SK-N-SH (cell line): ENCODE data around the gene OTUD5. TPM values are rescaled to one million over a fixed set of nuclear protein-coding genes. Genes with fewer than 3 reads are reported as not detected.
"Not testable (repeated sequence)": the region's sequence is repeated elsewhere in the genome, so short reads cannot be mapped to it uniquely, and the experiment has no call there.

Source experiments
- CTCF ChIA-PET: fragments of 300-600, 350-600 bp; formaldehyde crosslinking; extraction: SDS; loops from one replicate; lab custom pipeline; 2021; lab: Yijun Ruan, JAX
- POLR2A ChIA-PET: fragments of 350-600 bp; sonication (Branson Sonifier 250); formaldehyde crosslinking; extraction: SDS; loops from one replicate; lab custom pipeline; 2020; ENCODE audit warnings: antibody characterized with exemption, inconsistent platforms; lab: Yijun Ruan, JAX
- DNase-seq: peaks from one replicate; pipeline ENCODE4 v3.0.0; 2012
- H2AFZ ChIP-seq: fragments of 200-600 bp; sonication (generic); 2 replicates; pipeline ENCODE4 v1.8.1; 2016; ENCODE audit warnings: antibody characterized with exemption, mild to moderate bottlenecking, low read depth
- H3F3A ChIP-seq: fragments of 200-600 bp; sonication (generic); replicated peaks from 2 replicates; pipeline ENCODE3; 2016; ENCODE audit warnings: antibody characterized with exemption, mild to moderate bottlenecking; ENCODE audit not compliant: insufficient read depth
- H3K27ac ChIP-seq, 2 experiments: fragments of 200-500 bp in 1 of 2; fragments of 200-600 bp in 1 of 2; sonication (Bioruptor generic) in 1 of 2; sonication (generic), shearing (Covaris generic) in 1 of 2; 2 replicates each; pipeline versions ENCODE4 v1.5.1 to v1.6.1; 2014 to 2016; ENCODE audit warnings: low read depth in 2 of 2, inconsistent platforms in 1 of 2, low read length in 1 of 2, mild to moderate bottlenecking in 1 of 2, mixed read lengths in 1 of 2
- H3K27me3 ChIP-seq: fragments of 200-600 bp; sonication (generic), shearing (Covaris generic); 2 replicates; pipeline ENCODE4 v1.6.1; 2016; ENCODE audit warnings: mixed run types; ENCODE audit not compliant: insufficient read depth
- H3K36me3 ChIP-seq, 2 experiments: fragments of 200-500 bp in 1 of 2; fragments of 200-600 bp in 1 of 2; sonication (Bioruptor generic) in 1 of 2; sonication (generic) in 1 of 2; replicated peaks in 1 of 2; 2 replicates each; pipeline versions ENCODE3 to v1.5.1; 2014 to 2016; ENCODE audit warnings: low read length in 1 of 2, mild to moderate bottlenecking in 1 of 2; ENCODE audit not compliant: insufficient read depth in 2 of 2, control insufficient read depth in 1 of 2
- H3K4me1 ChIP-seq, 2 experiments: fragments of 200-500 bp in 1 of 2; fragments of 200-600 bp in 1 of 2; sonication (Bioruptor generic) in 1 of 2; sonication (generic), shearing (Covaris generic) in 1 of 2; 2 replicates each; pipeline versions ENCODE4 v1.5.1 to v1.6.1; 2014 to 2016; ENCODE audit warnings: low read depth in 1 of 2, low read length in 1 of 2, mixed run types in 1 of 2; ENCODE audit not compliant: insufficient read depth in 2 of 2, control insufficient read depth in 1 of 2
- H3K4me2 ChIP-seq: fragments of 200-600 bp; sonication (generic), shearing (Covaris generic); 2 replicates; pipeline ENCODE4 v1.6.1; 2017; ENCODE audit warnings: mixed run types
- H3K4me3 ChIP-seq, 2 experiments: fragments of 200-500 bp in 1 of 2; fragments of 200-600 bp in 1 of 2; sonication (Bioruptor generic) in 1 of 2; sonication (generic), shearing (Covaris generic) in 1 of 2; 2 replicates each; pipeline versions ENCODE4 v1.5.1 to v1.8.1; 2014 to 2016; ENCODE audit warnings: low read depth in 2 of 2, inconsistent platforms in 1 of 2, low read length in 1 of 2, mild to moderate bottlenecking in 1 of 2, mixed read lengths in 1 of 2, moderate library complexity in 1 of 2
- H3K79me2 ChIP-seq: fragments of 200-600 bp; sonication (generic); 2 replicates; pipeline ENCODE4 v1.8.1; 2017; ENCODE audit warnings: mild to moderate bottlenecking; ENCODE audit not compliant: insufficient read depth
- H3K9ac ChIP-seq: fragments of 200-600 bp; sonication (generic); 2 replicates; pipeline ENCODE4 v1.6.1; 2017; ENCODE audit warnings: mixed run types
- H3K9me2 ChIP-seq: fragments of 200-600 bp; sonication (generic); 2 replicates; pipeline ENCODE4 v1.6.1; 2017; ENCODE audit warnings: mixed run types
- H3K9me3 ChIP-seq: fragments of 200-600 bp; sonication (generic); 2 replicates; pipeline ENCODE4 v1.6.1; 2017; ENCODE audit warnings: mixed run types, mild to moderate bottlenecking, moderate library complexity
- H4K20me1 ChIP-seq: fragments of 200-600 bp; sonication (generic); 2 replicates; pipeline ENCODE4 v1.6.1; 2017; ENCODE audit warnings: mild to moderate bottlenecking, mixed run types; ENCODE audit not compliant: insufficient read depth
- WGBS: methylation state at CpG from one replicate; pipeline ENCODE4 v1.1.6; 2017; ENCODE audit warnings: low lambda C conversion rate; 5-methylcytosine and 5-hydroxymethylcytosine counted together
- polyA plus RNA-seq, 3 experiments: library from polyadenylated mRNA; depleted of rRNA; stranded (reverse); fragments of >200 nt; gene quantifications; 2 replicates each; pipeline ENCODE4 v1.2.3, GENCODE V29; 2012
- small RNA-seq, 7 experiments: library from RNA; depleted of rRNA; stranded (forward); fragments of <200 nt; gene quantifications; one replicate each; pipeline ENCODE3, GENCODE V24; 2012

Gene OTUD5
- polyA plus RNA-seq, 1 of the 3 experiments (the other 2 are of a cell fraction) = 90.4 TPM

- H3K79me2 ChIP-seq, H3K9me3 ChIP-seq, DNase-seq, POLR2A ChIA-PET, H3K9me2 ChIP-seq, H3K9ac ChIP-seq, H2AFZ ChIP-seq, H3K36me3 ChIP-seq, H3K27me3 ChIP-seq, H4K20me1 ChIP-seq, H3K4me2 ChIP-seq, H3K4me3 ChIP-seq, H3F3A ChIP-seq, H3K27ac ChIP-seq, H3K4me1 ChIP-seq: not testable (repeated sequence)
- 16% methylated on average over 4 of the region's 4 CpGs for WGBS
- CTCF ChIA-PET = interaction anchor here (0.6 kb wide), 1 partner anchor 52 kb away, joined by 3 read pairs; no protein-coding TSS in a partner anchor
These were observed 80.5 kb downstream of the OTUD5 start for GRCh38 chrX:48876944-48877343.

Small RNA genes within 50 kb of the gene (small RNA-seq; reads per million reads assigned to genes)
- gene RNU6-722P = 0 to 0.20 (median 0) reads per million in 7 experiments

Other genes starting within 250 kb of the OTUD5 start
- not detected in 2 replicates for gene GLOD5, start 195.9 kb downstream of the OTUD5 start, polyA plus RNA-seq (2012; rRNA removed)
- not detected in 2 replicates for gene GATA1, start 171.0 kb downstream of the OTUD5 start, polyA plus RNA-seq (2012; rRNA removed)
- 34.0 and 48.9 TPM in 2 replicates for gene HDAC6, start 155.5 kb downstream of the OTUD5 start, polyA plus RNA-seq (2012; rRNA removed)
- gene ERAS, start 131.1 kb downstream of the OTUD5 start, polyA plus RNA-seq (2012; rRNA removed) = 0.03 and 0.06 TPM in 2 replicates
- 24.8 and 35.0 TPM in 2 replicates for gene PCSK1N, start 122.0 kb downstream of the OTUD5 start, polyA plus RNA-seq (2012; rRNA removed)
- gene TIMM17B, start 59.8 kb downstream of the OTUD5 start, polyA plus RNA-seq (2012; rRNA removed) = 81.0 and 87.0 TPM in 2 replicates
- 67.2 and 113 TPM in 2 replicates for gene PQBP1, start 59.7 kb downstream of the OTUD5 start, polyA plus RNA-seq (2012; rRNA removed)
- 71.3 and 79.3 TPM in 2 replicates for gene SLC35A2, start 46.0 kb downstream of the OTUD5 start, polyA plus RNA-seq (2012; rRNA removed)
- gene PIM2, start 38.6 kb downstream of the OTUD5 start, polyA plus RNA-seq (2012; rRNA removed) = 12.3 and 14.5 TPM in 2 replicates
- gene KCND1, start 14.2 kb upstream of the OTUD5 start, polyA plus RNA-seq (2012; rRNA removed) = 0.99 and 1.2 TPM in 2 replicates
- gene GRIPAP1, start 44.7 kb upstream of the OTUD5 start, polyA plus RNA-seq (2012; rRNA removed) = 63.6 and 66.9 TPM in 2 replicates
- 14.0 and 14.6 TPM in 2 replicates for gene TFE3, start 85.8 kb upstream of the OTUD5 start, polyA plus RNA-seq (2012; rRNA removed)
- gene CCDC120, start 101.4 kb upstream of the OTUD5 start, polyA plus RNA-seq (2012; rRNA removed) = 1.6 and 2.1 TPM in 2 replicates
- gene PRAF2, start 116.4 kb upstream of the OTUD5 start, polyA plus RNA-seq (2012; rRNA removed) = 67.6 and 91.9 TPM in 2 replicates
- 108 and 129 TPM in 2 replicates for gene WDR45, start 122.3 kb upstream of the OTUD5 start, polyA plus RNA-seq (2012; rRNA removed)
- 33.6 and 36.7 TPM in 2 replicates for gene GPKOW, start 166.1 kb upstream of the OTUD5 start, polyA plus RNA-seq (2012; rRNA removed)
- 0.78 and 1.1 TPM in 2 replicates for gene MAGIX, start 205.2 kb upstream of the OTUD5 start, polyA plus RNA-seq (2012; rRNA removed)
- 95.7 and 146 TPM in 2 replicates for gene PLP2, start 214.3 kb upstream of the OTUD5 start, polyA plus RNA-seq (2012; rRNA removed)
- 0.07 TPM in 1 of 2 replicates, not detected in the other for gene PRICKLE3, start 228.8 kb upstream of the OTUD5 start, polyA plus RNA-seq (2012; rRNA removed)
- 0.76 and 0.93 TPM in 2 replicates for gene SYP, start 242.6 kb upstream of the OTUD5 start, polyA plus RNA-seq (2012; rRNA removed)